IPS-15b (cell line): ENCODE results near the gene PLXNA2.

Experiments
- H3K27me3 ChIP-seq: one replicate; pipeline ENCODE4 v1.6.1; 2013; ENCODE audit warnings: low read length; ENCODE audit not compliant: control insufficient read depth, insufficient read depth
- H3K36me3 ChIP-seq: one replicate; pipeline ENCODE4 v1.6.1; 2013; ENCODE audit warnings: low read length; ENCODE audit not compliant: control insufficient read depth, insufficient read depth
- H3K4me1 ChIP-seq: one replicate; pipeline ENCODE4 v1.6.1; 2013; ENCODE audit warnings: mild to moderate bottlenecking, low read length; ENCODE audit not compliant: control insufficient read depth, insufficient read depth
- H3K4me3 ChIP-seq: one replicate; pipeline ENCODE4 v1.5.1; 2013; ENCODE audit warnings: low read depth, low read length
- H3K9ac ChIP-seq: one replicate; pipeline ENCODE4 v1.6.1; 2013; ENCODE audit warnings: low read depth, mild to moderate bottlenecking, low read length
- H3K9me3 ChIP-seq: one replicate; pipeline ENCODE4 v1.6.1; 2013; ENCODE audit warnings: mild to moderate bottlenecking, low read length; ENCODE audit not compliant: control insufficient read depth, insufficient read depth

PLXNA2 gene

DNA sequence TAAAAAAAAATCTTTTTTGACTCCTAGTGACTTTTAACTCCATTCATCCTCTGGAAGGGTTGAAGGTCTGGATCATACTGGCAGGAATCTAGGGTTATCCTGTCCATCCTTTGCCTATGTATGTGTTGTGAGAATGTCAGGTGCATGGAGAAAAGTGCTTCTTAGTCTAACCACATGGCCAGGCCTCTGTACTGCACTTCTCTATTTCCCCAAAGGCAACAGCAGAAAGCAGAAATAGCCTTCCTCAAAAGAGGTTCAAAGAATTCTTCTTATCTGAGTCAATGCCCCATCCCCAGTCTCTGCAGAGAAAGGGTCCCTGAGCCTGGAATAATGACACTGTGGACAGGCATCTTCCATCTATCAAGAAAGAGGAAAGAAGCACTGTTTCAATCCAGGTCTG is 247.5 kb downstream of the PLXNA2 start:
- H3K9ac ChIP-seq = no peak overlapping the region
- H3K4me3 ChIP-seq = no peak overlapping the region
- no peaks in the 10 kb centered on the region for H3K9me3 ChIP-seq
- H3K36me3 ChIP-seq = no peaks in the 10 kb centered on the region
- H3K4me1 ChIP-seq = peaks cover 14% of the 10 kb centered on the region
- no peaks in the 10 kb centered on the region for H3K27me3 ChIP-seq

GRCh38 chr1:207995576-207995975 is 248.6 kb downstream of the PLXNA2 start:
- no peaks in the 10 kb centered on the region for H3K36me3 ChIP-seq
- H3K27me3 ChIP-seq = no peaks in the 10 kb centered on the region
- H3K4me1 ChIP-seq = peaks cover 14% of the 10 kb centered on the region
- no peaks in the 10 kb centered on the region for H3K9me3 ChIP-seq
- H3K9ac ChIP-seq = no peak overlapping the region
- no peak overlapping the region for H3K4me3 ChIP-seq

DNA sequence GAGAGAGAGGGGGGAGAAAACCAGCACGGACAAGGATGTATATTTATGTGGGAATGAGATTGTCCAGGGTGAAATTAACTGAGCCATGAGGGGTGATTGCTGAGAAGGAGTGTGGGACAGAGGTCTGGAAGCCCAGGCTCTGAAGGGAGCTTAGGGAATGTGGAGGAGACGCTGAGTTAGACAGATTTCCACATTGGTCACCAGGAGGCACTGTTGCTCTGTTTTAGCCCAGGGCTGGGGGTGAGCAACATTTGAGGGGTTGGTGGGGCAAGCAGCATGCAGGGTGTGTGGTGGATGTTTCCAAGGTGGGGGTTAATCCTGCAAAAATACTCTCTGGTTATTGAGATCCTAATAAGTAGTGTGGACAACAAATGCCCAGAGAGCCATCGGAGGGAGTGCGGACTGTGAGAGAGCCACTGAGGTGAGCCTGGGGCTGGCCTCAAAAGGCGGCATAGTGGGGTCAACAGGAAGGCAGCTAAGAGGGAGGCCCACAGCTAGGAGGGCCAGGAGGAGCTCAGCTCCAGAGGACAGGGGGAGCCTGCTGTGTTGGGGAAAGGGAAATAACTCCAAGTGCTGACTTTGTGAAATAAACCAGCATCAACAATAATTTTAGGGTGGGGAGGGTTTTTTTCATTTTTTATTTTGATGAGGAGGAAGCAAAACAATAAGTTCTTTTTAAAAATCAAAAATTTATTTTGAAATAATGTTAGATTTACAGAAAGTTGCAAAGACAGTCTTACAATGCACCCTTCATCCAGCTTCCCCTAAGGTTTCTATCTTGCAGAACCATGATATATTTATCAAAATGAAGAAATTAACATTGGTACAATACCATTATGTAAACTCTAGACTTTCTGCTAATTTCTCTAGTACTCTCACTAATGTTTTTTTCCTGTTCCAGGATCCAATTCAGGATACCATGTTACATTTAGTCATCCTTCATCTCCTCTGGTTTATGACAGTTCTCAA is 250.4 kb downstream of the PLXNA2 start:
- H3K36me3 ChIP-seq = no peaks in the 10 kb centered on the region
- H3K4me3 ChIP-seq = no peak overlapping the region
- H3K4me1 ChIP-seq = peaks cover 13% of the 10 kb centered on the region
- H3K27me3 ChIP-seq = no peaks in the 10 kb centered on the region
- H3K9me3 ChIP-seq = no peaks in the 10 kb centered on the region
- H3K9ac ChIP-seq = no peak overlapping the region

GRCh38 chr1:207992677-207993236 is 251.4 kb downstream of the PLXNA2 start:
- Histone ChIP-seq H3K9ac (no peak overlapping the region), H3K36me3 (no peaks in the 10 kb centered on the region), H3K4me1 (peaks cover 3% of the 10 kb centered on the region), H3K27me3 (no peaks in the 10 kb centered on the region), H3K9me3 (no peaks in the 10 kb centered on the region), H3K4me3 (no peak overlapping the region)

GRCh38 chr1:207991583-207992026 is 252.6 kb downstream of the PLXNA2 start:
- H3K4me3 ChIP-seq = no peak overlapping the region
- no peak overlapping the region for H3K9ac ChIP-seq
- no peaks in the 10 kb centered on the region for H3K27me3 ChIP-seq
- H3K36me3 ChIP-seq = no peaks in the 10 kb centered on the region
- H3K4me1 ChIP-seq = no peaks in the 10 kb centered on the region
- H3K9me3 ChIP-seq = no peaks in the 10 kb centered on the region

DNA sequence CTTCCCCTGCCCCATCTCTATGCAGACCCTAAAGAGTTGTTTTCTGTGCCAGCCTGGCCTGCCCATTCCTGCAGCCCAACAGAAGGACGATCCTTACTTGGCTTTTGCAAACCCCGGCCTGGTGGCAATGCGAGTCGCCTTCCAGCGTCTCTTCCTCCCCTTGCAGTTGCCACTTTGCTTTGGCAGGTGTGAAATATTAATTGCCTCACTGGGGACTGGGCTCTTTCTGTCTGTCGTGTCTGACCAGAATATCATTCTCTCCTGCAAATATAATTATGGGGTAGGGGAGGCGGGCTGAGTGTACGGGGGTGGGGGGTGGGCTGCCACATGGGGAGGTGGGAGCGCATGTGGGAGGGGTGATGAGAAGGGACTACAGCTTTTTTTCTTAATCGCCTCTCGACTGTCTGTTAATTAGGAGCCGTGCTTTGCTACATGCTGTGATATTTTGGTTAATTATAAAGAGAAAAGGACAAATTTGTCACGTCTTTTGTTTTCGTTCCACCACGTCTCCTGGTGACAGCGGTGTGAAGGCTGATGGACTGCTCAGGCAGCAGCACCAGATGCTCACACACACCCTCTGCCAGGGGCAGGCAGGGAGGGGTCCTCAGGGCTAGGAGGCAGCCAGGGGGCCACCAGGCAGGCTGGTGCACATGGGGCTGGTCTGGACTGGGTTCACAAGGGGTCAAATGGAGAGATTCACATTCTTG is 253.2 kb downstream of the PLXNA2 start:
- H3K9ac ChIP-seq = no peak overlapping the region
- no peak overlapping the region for H3K4me3 ChIP-seq
- H3K9me3 ChIP-seq = no peaks in the 10 kb centered on the region
- no peaks in the 10 kb centered on the region for H3K27me3 ChIP-seq
- H3K36me3 ChIP-seq = no peaks in the 10 kb centered on the region
- H3K4me1 ChIP-seq = no peaks in the 10 kb centered on the region

DNA sequence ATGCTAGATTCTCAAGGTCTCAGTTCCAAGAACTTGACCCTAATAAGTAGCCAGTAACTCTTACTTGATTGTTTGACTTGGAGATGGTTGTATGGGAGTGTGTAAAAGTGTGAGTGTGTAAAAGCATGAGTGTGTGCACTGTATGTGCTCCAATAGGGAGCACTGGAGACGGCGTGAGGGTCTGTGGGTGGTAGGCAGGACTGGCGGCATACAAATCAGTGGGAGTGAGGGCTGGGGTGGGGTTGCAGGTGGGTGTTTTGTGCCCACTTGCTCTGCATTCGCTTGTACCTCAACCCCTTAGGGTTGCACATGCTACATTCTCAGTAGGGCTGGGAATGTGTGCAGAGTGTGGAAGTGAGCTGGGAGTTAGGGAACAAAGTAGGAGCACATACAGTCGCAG is 253.7 kb downstream of the PLXNA2 start:
- H3K9me3 ChIP-seq = no peaks in the 10 kb centered on the region
- H3K4me1 ChIP-seq = no peaks in the 10 kb centered on the region
- no peak overlapping the region for H3K4me3 ChIP-seq
- H3K9ac ChIP-seq = no peak overlapping the region
- H3K36me3 ChIP-seq = no peaks in the 10 kb centered on the region
- H3K27me3 ChIP-seq = no peaks in the 10 kb centered on the region

- H3K9ac ChIP-seq = no peak overlapping the region
These were observed 255.6 kb downstream of the PLXNA2 start for GRCh38 chr1:207988326-207989165.

DNA sequence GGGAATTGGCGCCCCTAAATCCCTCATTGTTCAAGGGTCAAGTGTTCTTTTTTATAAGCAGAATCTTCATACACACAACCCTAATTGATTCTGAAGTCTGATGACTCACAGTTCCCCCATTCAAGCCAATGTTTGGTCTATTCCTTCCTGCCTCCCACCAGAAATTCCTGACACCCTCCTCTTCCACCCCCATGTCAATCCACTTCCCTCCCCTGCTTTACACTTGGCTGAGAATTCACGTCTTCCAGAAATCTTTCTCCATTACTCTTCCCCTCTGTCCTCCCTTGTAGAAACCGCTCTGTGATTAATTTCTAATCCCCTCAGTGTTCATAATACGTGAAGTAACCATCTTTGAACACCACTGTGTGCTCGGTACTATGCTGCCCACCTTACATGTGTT is 257.0 kb downstream of the PLXNA2 start:
- no peak overlapping the region for H3K9ac ChIP-seq

More at GRCh38 chr1:207988326-207989165, 255.6 kb downstream of the PLXNA2 start:
- no peaks in the 10 kb centered on the region for H3K4me1 ChIP-seq
- H3K9me3 ChIP-seq = no peaks in the 10 kb centered on the region
- no peaks in the 10 kb centered on the region for H3K27me3 ChIP-seq
- no peaks in the 10 kb centered on the region for H3K36me3 ChIP-seq
- H3K4me3 ChIP-seq = no peak overlapping the region

DNA sequence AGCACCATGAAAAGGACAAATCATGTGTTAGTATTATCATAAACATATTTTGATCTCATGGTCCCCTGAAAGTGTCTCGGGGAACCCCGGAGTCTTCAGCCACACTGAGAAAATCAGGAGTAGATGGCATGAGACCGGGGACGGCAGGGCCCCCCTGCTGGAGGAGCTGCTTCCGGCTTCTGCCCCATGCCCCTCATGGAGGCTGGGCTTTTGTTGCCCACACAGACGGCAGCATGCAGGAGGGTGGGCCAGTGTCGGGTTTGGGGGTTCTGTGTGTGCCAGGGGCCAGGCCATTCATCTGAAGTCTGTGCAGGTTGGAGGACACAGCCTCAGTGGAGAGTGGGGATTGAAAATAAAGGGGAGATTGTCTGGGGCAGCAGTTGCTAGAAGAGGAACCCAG is 258.2 kb downstream of the PLXNA2 start:
- H3K36me3 ChIP-seq = no peaks in the 10 kb centered on the region
- no peak overlapping the region for H3K9ac ChIP-seq
- no peak overlapping the region for H3K4me3 ChIP-seq
- peaks cover 4% of the 10 kb centered on the region for H3K27me3 ChIP-seq
- no peaks in the 10 kb centered on the region for H3K4me1 ChIP-seq
- no peaks in the 10 kb centered on the region for H3K9me3 ChIP-seq

More for the DNA sequence above, 257.0 kb downstream of the PLXNA2 start:
- H3K36me3 ChIP-seq = no peaks in the 10 kb centered on the region
- no peak overlapping the region for H3K4me3 ChIP-seq
- H3K27me3 ChIP-seq = peaks cover under 1% of the 10 kb centered on the region
- H3K9me3 ChIP-seq = no peaks in the 10 kb centered on the region
- no peaks in the 10 kb centered on the region for H3K4me1 ChIP-seq
